GM19455 (cell line): ENCODE results near the gene OLFM2.
"Not testable (repeated sequence)": the region's sequence is repeated elsewhere in the genome, so short reads cannot be mapped to it uniquely, and the experiment has no call there.

Source experiments
- ATAC-seq: cut with Tn5 transposase; IDR thresholded peaks from one replicate; pipeline ENCODE4 v1.9.1; 2021; ENCODE audit not compliant: unreplicated experiment

OLFM2 gene

DNA sequence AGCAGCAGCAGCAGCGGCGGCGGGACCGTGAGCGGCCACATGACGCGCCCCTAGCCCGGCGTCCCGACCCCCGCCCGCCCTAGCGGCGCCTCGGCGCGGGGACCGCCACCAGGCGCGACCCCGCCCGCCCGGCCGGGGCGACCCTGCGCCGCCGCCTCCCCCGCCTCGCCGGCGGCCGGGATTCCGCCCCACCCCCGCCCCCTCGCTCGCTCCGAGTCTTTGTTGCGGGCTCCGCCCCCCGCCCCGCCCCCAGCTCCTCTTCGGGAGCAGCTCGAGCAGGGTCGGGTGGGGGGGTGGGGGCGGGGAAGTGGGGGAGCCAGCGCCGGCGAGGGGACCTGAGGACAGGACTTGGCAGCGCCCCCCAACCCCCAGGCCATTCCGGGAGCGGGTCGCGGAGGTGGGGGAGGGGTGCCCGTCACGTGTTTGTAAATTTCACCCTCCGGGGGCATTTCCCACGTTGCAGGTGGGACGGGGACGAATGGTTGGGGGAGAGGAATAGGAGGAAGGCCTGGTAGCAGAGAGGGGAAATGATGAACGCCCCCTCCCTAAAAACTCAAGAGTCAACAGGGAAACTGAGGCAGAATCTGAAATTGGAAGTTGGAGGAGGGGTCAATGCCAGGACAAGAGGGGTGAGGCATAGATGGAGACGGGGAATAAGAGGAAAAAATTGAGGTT lies at the start of gene OLFM2:
TSS of gene OLFM2 (minus strand) at position 190 of the 675 bp plus-strand sequence. CDS start at position 41, 149 bp downstream.
- ATAC-seq, result no peak

DNA sequence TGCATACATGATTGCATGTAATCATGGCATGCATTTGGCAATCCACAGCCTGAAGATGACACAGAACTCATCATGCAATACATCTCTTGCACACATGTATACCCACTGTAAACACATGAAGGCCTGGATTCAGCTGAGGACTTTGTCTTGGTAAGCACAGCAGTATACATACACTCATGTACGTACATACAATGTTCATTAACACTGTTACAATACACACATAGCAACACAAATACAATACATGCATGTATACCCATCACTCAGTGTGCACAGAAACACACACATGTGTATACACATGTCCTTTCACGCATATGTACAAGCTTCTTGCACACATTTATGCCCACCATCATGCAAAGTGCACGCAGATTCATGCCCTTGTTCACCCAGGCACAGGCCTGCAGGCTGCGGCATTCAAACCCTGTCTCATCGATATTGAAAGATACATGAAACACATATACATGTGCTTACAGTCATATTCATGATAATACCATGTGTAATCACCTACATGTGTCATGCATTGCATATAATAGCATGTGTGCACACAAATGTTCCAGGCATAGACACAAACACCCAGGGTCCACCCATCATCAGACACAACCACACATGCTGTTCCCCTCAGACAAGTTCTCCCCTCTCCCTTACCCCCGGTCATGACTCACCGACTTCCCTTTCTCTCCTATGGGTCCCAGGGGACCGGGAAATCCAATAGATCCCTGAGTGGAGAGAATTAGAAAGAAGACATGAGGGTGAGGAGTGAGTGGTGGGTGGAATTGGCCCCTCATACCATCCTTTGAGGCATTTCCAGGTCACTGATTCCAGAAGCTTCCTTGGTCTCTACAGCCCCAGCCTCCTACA lies 45.3 kb upstream of the OLFM2 start:
- ATAC-seq, result no peak

- ATAC-seq, result no peak
Measured at GRCh38 chr19:9972103-9972502, 35.8 kb upstream of the OLFM2 start.

DNA sequence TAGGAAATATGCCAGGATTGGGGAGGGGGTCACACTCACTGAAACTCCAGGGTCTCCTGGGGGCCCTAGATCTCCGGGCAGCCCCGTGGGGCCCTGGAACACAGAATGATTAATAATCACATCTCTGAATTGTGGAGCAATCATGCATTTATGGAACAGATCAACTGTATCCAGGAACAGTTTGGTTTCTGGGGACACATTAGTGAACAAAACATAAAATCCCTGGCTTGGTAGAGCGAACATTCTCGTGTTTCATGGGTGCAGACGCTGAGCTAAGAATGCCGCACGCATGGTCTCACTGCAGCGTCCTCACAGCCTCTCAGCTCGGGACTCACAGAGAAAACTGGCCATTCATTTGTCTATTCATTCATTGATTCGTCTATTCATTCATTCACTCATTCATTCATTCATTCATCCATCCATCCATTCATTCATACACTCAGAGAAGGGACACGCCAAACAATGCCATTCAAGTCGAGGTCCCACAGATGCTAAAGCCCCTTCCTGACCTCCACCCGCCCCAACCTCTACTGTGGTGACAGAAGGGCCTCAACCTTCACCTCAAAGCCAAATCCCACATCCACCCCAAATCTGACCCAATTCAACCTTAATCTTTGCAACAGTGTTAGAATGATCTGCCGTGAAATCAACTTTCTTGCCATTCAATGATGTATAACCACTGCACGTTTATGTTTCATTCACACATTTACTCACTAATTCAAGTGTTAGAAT lies 35.0 kb upstream of the OLFM2 start:
- no peak for ATAC-seq

GRCh38 chr19:9970481-9970880 lies 34.2 kb upstream of the OLFM2 start:
- ATAC-seq, result no peak

GRCh38 chr19:9969688-9969975 lies 33.3 kb upstream of the OLFM2 start:
- no peak for ATAC-seq

GRCh38 chr19:9968820-9969687 lies 32.7 kb upstream of the OLFM2 start:
- no peak for ATAC-seq

- no peak for ATAC-seq
Measured at GRCh38 chr19:9967326-9967725, 31.0 kb upstream of the OLFM2 start.

DNA sequence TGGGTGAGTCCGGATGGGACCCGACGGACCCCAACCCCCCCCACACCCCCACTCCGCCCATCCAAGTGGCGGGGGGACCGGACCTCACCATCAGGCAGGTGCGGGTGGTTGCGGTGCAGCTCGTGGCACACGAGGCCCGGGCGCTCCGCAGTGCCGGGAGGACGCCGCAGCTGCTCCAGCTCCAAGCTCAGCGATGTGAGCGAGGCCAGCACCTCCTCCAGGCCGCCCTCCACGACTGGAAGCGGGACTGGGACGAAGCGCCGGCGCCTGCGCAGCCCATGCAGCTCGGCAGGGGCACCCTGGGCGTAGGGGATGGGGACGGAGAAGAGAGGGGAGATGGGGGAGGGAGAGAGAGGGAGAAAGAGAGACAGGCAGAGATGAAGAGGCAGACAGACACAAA lies 30.1 kb upstream of the OLFM2 start:
- ATAC-seq, result no peak

- no peak for ATAC-seq
Measured at GRCh38 chr19:9966024-9966423, 29.7 kb upstream of the OLFM2 start.

- ATAC-seq, result no peak
Measured at GRCh38 chr19:9962623-9963290, 26.4 kb upstream of the OLFM2 start.

DNA sequence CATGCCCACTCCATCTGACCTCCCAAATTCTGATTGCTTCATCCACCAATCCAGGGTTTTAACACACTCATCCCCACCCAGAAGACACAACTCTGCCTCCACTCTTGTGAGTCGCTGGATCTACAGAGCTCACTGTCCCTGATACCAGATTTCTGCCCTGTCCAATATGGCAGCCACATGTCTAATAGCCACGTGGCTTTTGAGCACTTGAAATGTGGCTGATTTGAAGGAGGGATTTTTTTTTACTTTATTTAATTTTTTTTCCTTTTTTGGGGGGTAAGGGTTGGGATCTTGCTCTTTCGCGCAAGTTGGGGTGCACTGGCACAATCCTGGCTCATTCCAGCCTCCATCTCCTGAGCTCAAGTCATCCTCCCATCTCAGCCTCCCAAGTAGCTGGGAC lies 24.8 kb upstream of the OLFM2 start:
- no peak for ATAC-seq

- ATAC-seq, result no peak
Measured at GRCh38 chr19:9958379-9958821, 22.1 kb upstream of the OLFM2 start.

DNA sequence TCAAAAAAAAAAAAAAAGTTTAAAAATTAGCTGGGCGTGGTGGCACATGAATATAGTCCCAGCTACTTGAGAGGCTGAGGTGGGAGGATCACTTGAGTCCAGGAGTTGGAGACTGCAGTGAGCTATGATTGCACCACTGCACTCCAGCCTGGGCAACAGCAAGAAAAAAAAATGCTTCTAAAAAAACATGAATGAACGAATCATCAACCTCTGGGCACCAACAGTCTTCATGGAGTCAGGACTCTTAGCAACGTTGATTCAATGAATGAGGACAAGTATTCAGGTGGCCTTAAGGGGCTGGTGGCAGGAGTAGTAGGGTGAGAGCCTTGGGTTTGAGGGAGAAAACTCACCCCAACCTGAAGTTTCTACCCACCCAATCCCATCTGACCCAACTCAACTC lies 20.6 kb upstream of the OLFM2 start:
- ATAC-seq, result no peak

DNA sequence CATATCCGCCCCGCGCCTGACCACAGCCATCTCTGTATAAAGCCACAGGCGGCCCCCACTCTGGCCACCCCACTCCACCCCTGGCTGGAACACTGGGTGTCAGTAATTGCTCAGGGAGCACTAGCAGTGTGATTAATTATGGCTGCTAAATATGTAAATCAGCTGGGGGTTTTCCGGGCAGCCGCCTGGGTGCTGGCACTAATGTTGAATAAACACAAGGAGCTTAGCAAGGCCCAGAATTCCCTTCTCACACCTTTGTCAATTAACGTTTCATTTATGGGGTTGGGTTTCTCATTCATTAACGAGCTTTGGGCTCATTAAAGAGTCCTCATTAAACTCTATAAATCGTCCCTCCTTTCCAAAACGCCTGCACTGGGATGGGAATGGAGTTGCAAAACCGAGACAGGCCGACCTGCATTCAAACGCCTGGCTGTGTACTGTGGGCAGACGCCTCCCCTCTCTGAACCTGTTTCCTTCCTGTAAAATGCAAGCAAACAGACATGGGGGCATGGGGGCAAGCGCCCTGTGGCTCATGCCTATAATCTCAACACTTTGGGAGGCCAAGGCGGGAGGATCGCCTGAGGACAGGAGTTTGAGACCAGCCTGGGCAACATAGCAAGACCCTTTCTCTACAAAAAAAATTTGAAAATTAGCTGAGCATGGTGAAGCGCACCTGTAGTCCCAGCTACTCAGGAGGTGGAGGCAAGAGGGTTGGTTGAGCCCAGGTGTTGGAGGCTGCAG lies 17.7 kb upstream of the OLFM2 start:
- no peak for ATAC-seq

GRCh38 chr19:9952276-9952675 lies 16.0 kb upstream of the OLFM2 start:
- ATAC-seq, result no peak

DNA sequence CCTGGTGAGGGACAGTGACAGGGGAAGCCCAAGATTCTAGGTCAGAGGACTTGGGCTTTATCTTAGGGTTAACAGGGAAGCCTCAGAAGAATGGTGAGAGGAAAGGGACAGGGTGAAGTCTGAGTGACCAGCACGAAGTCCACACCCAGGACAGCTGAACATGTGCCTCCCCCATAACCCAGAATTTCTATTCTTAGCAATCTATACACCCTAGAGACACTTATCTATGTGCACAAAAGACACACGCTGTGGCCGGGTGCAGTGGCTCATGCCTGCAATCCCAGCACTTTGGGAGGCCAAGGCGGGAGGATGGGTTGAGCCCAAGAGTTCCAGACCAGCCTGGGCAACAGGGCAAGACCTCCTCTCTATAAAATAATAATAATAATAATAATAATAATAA lies 11.1 kb upstream of the OLFM2 start:
- no peak for ATAC-seq

DNA sequence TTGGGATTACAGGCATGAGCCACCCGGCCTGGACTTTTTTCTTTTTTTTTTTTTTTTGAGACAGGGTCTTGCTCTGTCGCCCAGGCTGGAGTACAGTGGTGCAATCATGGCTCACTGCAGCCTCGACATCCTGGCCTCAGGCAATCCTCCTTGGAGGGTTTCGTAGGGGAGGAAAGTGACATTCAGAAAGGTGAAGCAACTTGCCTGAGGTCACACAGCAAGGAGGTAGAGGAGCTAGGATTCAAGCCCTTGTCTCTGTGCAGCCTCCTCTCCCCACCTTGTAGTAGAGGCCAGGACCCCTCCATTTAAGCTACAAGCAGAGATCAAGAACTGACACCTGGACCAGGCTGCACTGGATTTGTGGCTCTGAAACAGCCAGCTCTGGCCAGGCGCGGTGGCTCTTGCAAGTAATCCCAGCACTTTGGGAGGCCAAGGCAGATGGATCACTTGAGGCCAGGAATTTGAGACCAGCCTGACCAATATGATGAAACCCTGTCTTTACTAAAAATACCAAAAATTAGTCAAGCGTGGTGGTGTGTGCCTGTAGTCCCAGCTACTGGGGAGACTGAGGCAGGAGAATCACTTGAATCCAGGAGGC lies 10.3 kb upstream of the OLFM2 start:
- ATAC-seq, result not testable (repeated sequence)

- no peak for ATAC-seq
Measured at GRCh38 chr19:9945319-9945966, 9.1 kb upstream of the OLFM2 start.
